Panc1 (cell line): ENCODE results near the gene GRK3.

Experiments
- CTCF ChIP-seq: fragments of 450-650 bp; IDR thresholded peaks from 2 replicates; pipeline ENCODE4 v1.5.1; 2017; ENCODE audit warnings: mild to moderate bottlenecking
- POLR2AphosphoS5 ChIP-seq: IDR thresholded peaks from 2 replicates; pipeline ENCODE4 v1.6.1; 2012; ENCODE audit warnings: mild to moderate bottlenecking, low read depth, low read length, moderate library complexity
- SIN3A ChIP-seq: IDR thresholded peaks from 2 replicates; pipeline ENCODE4 v1.6.1; 2012; ENCODE audit warnings: low read depth, mild to moderate bottlenecking, low read length, moderate library complexity, borderline replicate concordance; ENCODE audit not compliant: insufficient read depth
- TCF7L2 ChIP-seq: IDR thresholded peaks from 2 replicates; pipeline ENCODE4 v1.6.1; 2011; ENCODE audit warnings: mild to moderate bottlenecking, low read depth, low read length, inconsistent platforms
- TF ChIP-seq, protein P1 (sequence below), 2 experiments: IDR thresholded peaks; 2 replicates each; pipeline ENCODE4 v1.6.1; 2011 to 2012; ENCODE audit warnings: low read depth in 2 of 2, control low read depth in 1 of 2, low read length in 1 of 2, mild to moderate bottlenecking in 1 of 2, moderate library complexity in 1 of 2; ENCODE audit not compliant: insufficient read depth in 1 of 2

- TF ChIP-seq CTCF = no peak
- TF ChIP-seq TCF7L2 = no peak
- TF ChIP-seq, protein P1, sequence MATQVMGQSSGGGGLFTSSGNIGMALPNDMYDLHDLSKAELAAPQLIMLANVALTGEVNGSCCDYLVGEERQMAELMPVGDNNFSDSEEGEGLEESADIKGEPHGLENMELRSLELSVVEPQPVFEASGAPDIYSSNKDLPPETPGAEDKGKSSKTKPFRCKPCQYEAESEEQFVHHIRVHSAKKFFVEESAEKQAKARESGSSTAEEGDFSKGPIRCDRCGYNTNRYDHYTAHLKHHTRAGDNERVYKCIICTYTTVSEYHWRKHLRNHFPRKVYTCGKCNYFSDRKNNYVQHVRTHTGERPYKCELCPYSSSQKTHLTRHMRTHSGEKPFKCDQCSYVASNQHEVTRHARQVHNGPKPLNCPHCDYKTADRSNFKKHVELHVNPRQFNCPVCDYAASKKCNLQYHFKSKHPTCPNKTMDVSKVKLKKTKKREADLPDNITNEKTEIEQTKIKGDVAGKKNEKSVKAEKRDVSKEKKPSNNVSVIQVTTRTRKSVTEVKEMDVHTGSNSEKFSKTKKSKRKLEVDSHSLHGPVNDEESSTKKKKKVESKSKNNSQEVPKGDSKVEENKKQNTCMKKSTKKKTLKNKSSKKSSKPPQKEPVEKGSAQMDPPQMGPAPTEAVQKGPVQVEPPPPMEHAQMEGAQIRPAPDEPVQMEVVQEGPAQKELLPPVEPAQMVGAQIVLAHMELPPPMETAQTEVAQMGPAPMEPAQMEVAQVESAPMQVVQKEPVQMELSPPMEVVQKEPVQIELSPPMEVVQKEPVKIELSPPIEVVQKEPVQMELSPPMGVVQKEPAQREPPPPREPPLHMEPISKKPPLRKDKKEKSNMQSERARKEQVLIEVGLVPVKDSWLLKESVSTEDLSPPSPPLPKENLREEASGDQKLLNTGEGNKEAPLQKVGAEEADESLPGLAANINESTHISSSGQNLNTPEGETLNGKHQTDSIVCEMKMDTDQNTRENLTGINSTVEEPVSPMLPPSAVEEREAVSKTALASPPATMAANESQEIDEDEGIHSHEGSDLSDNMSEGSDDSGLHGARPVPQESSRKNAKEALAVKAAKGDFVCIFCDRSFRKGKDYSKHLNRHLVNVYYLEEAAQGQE (IDR thresholded peaks at IDR 0.05; ENCODE audit: insufficient read depth in 1 of 2, low read depth in 2 of 2, low read length in 1 of 2) = no peak
- TF ChIP-seq SIN3A = no peak
- no peak for TF ChIP-seq POLR2AphosphoS5
These were observed 15.5 kb upstream of the GRK3 start for GRCh38 chr22:25548866-25549464.
